Activated T-helper 17 cell treated with anti-CD3 and anti-CD28 coated beads, Interleukin-2, amount 50 U/mL, for 72 hours (primary cell): ENCODE measurements around the gene SBK2. TPM values are rescaled to one million over a fixed set of nuclear protein-coding genes. Genes with fewer than 3 reads are reported as not detected.
"Not testable (repeated sequence)": the region's sequence is repeated elsewhere in the genome, so short reads cannot be mapped to it uniquely, and the experiment has no call there.

ENCODE experiments used
- ATAC-seq: fragments of 150-1000 bp; cut with Tn5 transposase; replicated peaks from 2 replicates; pipeline ENCODE4 v1.10.0; 2021; ENCODE audit warnings: mild to moderate bottlenecking, moderate library complexity
- H3K27ac Mint-ChIP-seq: one replicate; pipeline ENCODE4 v1.8.0; 2022; ENCODE audit warnings: mixed read lengths
- H3K27me3 Mint-ChIP-seq: one replicate; pipeline ENCODE4 v1.8.0; 2022; ENCODE audit warnings: mixed read lengths
- H3K36me3 Mint-ChIP-seq: one replicate; pipeline ENCODE4 v1.8.0; 2022; ENCODE audit warnings: low read depth, mild to moderate bottlenecking, mixed read lengths
- H3K4me1 Mint-ChIP-seq: one replicate; pipeline ENCODE4 v1.8.0; 2022; ENCODE audit warnings: mixed read lengths
- H3K4me3 Mint-ChIP-seq: one replicate; pipeline ENCODE4 v1.8.0; 2022; ENCODE audit warnings: mild to moderate bottlenecking, mixed read lengths
- H3K9me3 Mint-ChIP-seq: one replicate; pipeline ENCODE4 v1.8.0; 2022; ENCODE audit warnings: mixed read lengths
- total RNA-seq, 2 donors: library from RNA; stranded (reverse); gene quantifications; one replicate each; pipeline ENCODE4 v1.2.3, GENCODE V29; 2022

Gene SBK2
- total RNA-seq, 2 donors from 2014 or later, result not detected

DNA sequence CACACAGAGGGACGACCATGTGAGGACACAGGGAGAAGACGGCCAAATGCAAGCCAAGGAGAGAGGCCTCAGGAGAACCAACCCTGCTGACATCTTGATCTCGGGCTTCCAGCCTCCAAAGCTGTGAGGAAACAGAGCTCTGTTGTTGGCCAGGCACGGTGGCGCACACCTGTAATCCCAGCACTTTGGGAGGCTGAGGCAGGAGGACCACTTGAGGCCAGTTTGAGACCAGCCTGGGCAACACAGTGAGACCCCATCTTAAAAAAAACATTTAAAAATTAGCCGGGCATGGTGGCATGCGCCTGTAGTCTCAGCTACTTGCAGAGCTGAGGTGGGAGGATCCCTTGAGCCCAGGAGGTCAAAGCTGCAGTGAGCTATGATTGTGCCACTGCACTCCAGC, 2.7 kb downstream of the SBK2 start:
- H3K4me3 Mint-ChIP-seq, H3K4me1 Mint-ChIP-seq, H3K27me3 Mint-ChIP-seq, H3K9me3 Mint-ChIP-seq, H3K27ac Mint-ChIP-seq, ATAC-seq, H3K36me3 Mint-ChIP-seq: not testable (repeated sequence)

DNA sequence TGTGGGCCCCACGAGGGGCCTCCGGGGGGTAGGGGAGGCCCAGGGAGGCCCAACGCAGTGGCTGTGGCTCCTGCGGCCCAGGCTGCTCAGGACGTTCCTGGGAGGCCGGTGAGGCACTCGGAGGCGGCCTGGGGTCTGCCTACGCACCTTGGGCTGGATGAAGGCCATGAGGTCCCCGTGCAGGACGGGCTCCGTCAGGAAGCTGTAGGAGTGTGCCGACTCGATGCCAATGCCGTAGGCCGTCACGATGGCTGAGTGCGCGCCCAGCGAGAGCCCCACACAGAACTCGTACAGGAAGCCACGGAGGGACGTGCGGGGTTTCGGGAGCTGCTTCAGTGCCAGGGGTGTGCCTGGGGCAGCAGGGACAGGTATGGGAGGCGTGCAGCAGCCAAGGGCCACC, 5.9 kb downstream of the SBK2 start:
- Mint-ChIP-seq H3K4me1 (no peaks in the 10 kb centered on the region), H3K36me3 (no peaks in the 10 kb centered on the region), H3K9me3 (no peaks in the 10 kb centered on the region), H3K27me3 (no peaks in the 10 kb centered on the region), H3K27ac (no peak overlapping the region), H3K4me3 (no peak overlapping the region)
- no peak for ATAC-seq

DNA sequence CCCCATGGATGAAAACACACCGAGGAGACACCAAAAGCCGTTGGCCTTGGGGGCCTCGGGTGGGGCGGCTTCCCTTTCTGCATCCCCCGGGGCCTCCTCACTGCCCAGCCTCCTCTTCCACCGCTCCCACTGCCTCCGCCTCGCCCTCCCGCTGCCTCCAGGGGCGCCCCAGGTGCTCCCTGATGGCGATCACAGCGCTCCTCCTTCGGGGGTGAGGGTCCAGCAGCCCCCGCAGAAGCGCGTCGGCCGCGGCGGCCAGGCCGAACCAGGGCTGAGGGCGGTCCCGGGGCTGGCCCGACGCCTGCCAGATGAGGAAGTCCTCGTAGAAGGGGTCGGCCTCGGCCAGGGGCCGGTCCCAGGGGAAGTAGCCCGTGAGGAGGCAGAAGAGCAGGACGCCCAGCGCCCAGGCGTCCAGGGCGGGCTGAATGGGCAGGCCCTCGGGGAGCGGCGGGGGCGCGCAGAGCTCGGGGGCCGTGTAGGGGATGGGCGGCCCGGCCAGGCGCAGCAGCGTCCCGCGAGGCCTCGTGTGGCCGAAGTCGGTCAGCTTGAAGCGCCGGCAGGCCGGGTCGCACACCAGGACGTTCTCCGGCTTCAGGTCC, 7.2 kb downstream of the SBK2 start:
- no peak for ATAC-seq
- H3K4me3 Mint-ChIP-seq, result no peak overlapping the region
- no peaks in the 10 kb centered on the region for H3K9me3 Mint-ChIP-seq
- H3K27me3 Mint-ChIP-seq, result no peaks in the 10 kb centered on the region
- H3K36me3 Mint-ChIP-seq, result no peaks in the 10 kb centered on the region
- H3K27ac Mint-ChIP-seq, result no peak overlapping the region
- H3K4me1 Mint-ChIP-seq, result no peaks in the 10 kb centered on the region

DNA sequence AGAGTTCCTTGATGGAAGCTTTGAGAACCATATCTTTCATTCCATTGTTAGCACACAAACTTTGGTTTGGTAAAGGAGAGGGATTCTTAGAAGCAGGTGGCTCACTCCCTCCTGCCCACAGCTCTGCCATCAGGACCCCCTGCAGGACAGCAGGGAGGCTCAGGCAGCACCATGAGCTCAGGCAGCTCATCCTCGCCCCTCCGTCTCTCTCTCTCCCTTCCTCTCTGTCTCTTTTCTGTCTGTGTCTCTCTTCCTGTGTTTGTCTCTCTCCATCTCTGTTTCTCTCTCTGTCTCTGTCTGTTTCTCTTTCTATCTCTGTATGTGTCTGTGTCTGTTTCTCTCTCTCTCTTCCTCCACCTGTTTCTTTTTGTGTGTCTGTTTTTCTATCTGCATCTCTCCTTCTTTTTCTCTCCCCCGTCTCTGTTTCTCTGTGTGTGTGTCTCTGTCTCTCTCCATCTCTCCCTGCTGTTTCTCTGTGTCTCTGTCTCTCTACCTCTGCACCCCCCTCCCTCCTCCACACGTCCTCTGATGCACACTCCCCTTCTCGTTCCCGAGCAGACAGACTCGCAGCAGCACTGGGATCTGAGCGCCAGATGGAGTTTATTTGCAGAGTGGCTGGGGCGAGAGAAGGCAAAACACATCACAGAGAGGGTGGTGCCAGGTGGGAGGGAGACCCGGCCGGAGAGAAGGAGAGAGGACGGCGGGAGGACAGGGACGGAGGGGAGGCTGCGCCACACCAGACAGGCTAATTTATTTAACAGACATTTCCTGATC, 8.7 kb downstream of the SBK2 start:
- peaks cover 3% of the 10 kb centered on the region for H3K27me3 Mint-ChIP-seq
- no peak overlapping the region for H3K27ac Mint-ChIP-seq
- no peak for ATAC-seq
- no peaks in the 10 kb centered on the region for H3K4me1 Mint-ChIP-seq
- H3K4me3 Mint-ChIP-seq, result no peak overlapping the region
- H3K9me3 Mint-ChIP-seq, result no peaks in the 10 kb centered on the region
- H3K36me3 Mint-ChIP-seq, result no peaks in the 10 kb centered on the region

DNA sequence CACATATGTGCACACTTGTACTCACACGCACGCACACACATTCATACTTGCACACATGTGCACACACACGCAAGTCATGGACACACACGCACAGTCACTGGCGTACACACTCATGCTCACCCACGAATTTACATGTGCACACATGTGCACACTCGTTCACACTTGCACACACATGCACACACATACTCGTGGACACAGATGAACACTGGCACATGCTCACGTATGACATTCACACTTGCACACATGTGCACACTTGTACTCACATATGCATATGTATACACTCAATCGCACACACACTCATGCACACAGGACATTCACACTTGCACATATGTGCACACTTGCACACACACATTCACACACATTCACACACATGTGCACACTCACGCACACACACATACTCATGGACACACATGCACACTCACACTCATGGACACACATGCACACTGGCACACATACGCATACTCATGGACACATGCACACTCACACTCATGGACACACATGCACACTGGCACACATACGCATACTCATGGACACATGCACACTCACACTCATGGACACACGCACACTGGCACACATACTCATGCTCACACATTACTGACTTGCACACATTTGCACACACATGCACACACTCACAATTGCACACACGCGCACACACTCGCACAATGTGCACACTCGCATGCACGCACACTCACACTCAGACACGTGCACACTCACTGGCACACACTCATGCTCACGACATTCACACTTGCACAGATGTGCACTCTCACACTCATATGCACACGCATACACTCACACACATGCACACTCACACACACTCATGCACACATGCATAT, 9.5 kb downstream of the SBK2 start:
- ATAC-seq, result no peak
- H3K4me1 Mint-ChIP-seq, result no peaks in the 10 kb centered on the region
- no peaks in the 10 kb centered on the region for H3K36me3 Mint-ChIP-seq
- no peak overlapping the region for H3K27ac Mint-ChIP-seq
- H3K4me3 Mint-ChIP-seq, result no peak overlapping the region
- peaks cover 3% of the 10 kb centered on the region for H3K27me3 Mint-ChIP-seq
- H3K9me3 Mint-ChIP-seq, result no peaks in the 10 kb centered on the region

DNA sequence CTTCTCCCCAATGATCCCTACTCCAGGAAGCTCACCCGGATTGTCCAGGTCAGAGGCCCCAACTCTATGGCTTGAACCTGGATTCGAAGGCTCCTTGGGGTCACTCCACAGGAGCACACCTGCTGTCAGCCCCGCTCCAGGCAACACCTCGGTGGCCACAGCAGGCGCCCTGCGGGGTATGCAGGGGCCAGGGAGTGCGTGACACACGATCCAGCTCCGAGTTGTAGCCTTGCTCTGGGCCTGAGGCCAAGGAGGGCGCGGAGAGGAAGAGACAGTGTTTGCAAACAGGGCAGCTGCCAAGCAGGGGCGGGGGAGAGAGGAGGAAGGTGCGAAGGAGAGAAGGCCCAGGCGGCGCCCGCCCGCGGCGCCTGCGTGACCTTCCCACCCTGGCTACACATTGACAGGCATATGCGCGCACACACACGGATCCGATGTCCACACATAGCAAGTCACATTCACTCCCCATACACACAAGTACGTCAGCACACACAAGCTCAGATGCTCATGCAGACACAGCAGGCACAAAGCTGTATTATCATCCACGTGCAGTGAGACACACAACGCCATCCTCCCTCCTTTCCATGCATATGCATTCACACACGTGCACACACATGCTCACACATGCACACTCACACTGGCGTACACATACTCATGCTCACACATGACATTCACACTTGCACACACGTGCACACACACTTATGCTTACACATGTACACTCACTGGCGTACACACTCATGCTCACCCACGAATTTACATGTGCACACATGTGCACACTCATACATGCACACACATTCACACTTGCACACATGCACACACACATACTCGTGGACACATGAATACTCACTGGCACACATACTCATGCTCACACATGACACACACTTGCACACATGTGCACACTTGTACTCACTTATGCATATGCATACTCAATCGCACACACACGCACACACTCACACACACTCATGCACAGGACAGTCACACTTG, 10.4 kb downstream of the SBK2 start:
- Mint-ChIP-seq H3K27me3 (peaks cover 3% of the 10 kb centered on the region), H3K4me1 (no peaks in the 10 kb centered on the region), H3K27ac (no peak overlapping the region), H3K36me3 (no peaks in the 10 kb centered on the region), H3K9me3 (no peaks in the 10 kb centered on the region), H3K4me3 (no peak overlapping the region)
- ATAC-seq, result no peak

DNA sequence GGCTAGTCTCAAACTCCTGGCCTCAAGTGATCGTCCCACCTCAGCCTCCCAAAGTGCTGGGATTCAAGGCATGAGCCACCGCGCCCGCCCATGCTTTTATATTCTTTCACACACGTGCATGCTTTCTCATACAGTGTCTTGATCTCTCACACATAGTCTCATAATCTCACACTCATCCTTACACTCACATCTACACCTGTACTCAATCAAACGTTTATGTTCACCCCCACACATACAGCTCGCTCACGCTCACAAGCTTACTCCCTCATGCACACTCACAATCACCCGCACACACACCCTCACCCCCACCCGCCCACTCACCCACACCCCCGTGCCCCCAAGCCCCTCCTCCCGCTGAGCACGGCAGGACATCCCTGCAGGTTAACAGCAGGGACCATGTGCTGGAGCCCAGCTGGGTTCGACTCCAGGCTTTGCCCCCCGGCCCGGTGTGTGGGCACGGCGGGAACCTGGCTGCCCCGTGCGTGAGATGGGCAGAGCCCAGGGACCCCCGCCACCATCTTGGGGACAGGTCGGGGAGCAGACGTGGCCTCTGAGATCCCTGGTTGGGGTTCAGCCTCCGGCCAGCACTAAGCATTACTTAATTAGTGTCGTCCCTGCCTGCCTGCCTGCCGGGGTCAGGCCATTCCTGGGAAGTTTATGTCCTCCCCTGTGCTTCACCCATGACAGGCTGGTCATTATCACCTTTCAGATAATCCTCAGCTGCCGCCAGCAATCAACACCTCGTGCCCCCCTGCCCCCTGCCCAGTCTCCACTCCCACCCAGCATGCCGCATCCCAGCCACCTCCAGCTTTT, 11.4 kb downstream of the SBK2 start:
- Mint-ChIP-seq H3K27ac (no peak overlapping the region), H3K9me3 (no peaks in the 10 kb centered on the region), H3K27me3 (peaks cover 3% of the 10 kb centered on the region), H3K4me3 (no peak overlapping the region), H3K36me3 (no peaks in the 10 kb centered on the region), H3K4me1 (no peaks in the 10 kb centered on the region)
- ATAC-seq, result no peak

DNA sequence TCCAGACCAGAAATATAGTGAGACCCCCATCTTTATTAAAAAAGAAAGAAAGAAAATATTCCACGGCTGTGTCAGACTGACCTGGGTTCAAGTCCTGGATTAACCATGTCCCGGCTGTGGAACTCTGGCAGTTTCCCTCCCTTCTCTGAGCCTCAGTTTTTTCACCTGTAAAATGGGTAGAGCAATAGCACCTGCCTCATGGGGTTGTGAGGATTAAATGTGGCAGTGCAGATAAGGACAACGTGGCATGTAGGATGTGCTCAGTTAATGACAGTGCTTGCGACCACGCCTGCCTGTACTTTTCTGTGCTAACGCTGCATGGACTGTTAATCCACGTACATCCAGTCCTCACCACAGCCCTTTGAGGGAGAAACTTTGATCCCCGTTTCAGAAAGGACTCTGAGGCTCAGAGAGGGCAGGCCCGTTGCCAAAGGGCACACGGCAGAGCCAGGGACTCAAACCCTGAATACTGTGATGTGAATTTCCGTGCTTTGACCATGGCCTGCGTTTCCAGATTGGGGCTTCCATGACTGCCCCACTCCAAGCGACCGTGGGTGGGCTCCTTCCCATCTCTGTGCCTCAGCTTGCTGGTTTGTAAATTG, 16.1 kb downstream of the SBK2 start:
- Mint-ChIP-seq H3K27me3 (peaks cover 3% of the 10 kb centered on the region), H3K4me3 (no peak overlapping the region), H3K9me3 (no peaks in the 10 kb centered on the region), H3K36me3 (no peaks in the 10 kb centered on the region), H3K27ac (no peak overlapping the region), H3K4me1 (no peaks in the 10 kb centered on the region)
- ATAC-seq, result no peak

DNA sequence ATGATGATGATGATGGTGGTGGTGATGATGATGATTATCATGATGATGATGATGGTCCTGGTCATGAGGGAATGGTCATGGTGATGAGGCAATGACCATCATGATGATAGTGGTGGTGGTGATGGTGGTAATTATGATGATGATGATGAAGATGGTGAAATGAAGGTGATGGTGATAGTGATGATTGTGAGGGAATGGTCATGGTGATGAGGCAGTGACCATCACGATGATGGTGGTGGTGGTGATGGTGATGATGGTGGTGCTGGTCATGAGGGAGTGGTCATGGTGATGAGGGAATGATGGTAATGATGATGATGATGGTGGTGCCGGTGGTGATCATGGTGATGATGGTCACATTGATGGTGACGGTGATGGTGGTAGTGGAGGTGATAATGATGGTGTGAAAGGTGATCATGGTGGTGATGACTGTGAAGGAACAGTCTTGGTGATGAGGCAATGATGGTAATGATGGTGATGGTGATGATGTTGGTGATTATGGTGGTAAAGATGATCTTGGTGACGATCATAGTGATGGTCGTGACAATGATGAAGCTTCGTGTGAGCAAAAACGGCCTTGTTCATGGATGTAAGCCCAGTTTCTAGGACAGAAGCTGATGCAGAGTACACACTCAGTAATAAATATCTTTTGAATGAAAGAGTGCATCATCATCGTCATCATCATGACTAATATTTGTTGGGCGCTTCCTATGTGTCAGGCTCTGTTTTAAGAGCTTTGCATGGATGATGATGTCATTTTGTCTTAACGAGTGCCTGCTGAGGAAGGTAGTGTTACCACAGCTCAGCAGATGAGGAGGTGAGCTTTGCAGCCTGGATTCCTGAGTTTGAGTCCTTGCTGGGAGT, 17.3 kb downstream of the SBK2 start:
- no peaks in the 10 kb centered on the region for H3K9me3 Mint-ChIP-seq
- H3K4me1 Mint-ChIP-seq, result no peaks in the 10 kb centered on the region
- no peak overlapping the region for H3K4me3 Mint-ChIP-seq
- H3K27me3 Mint-ChIP-seq, result peaks cover 3% of the 10 kb centered on the region
- ATAC-seq, result no peak
- no peak overlapping the region for H3K27ac Mint-ChIP-seq
- no peaks in the 10 kb centered on the region for H3K36me3 Mint-ChIP-seq

DNA sequence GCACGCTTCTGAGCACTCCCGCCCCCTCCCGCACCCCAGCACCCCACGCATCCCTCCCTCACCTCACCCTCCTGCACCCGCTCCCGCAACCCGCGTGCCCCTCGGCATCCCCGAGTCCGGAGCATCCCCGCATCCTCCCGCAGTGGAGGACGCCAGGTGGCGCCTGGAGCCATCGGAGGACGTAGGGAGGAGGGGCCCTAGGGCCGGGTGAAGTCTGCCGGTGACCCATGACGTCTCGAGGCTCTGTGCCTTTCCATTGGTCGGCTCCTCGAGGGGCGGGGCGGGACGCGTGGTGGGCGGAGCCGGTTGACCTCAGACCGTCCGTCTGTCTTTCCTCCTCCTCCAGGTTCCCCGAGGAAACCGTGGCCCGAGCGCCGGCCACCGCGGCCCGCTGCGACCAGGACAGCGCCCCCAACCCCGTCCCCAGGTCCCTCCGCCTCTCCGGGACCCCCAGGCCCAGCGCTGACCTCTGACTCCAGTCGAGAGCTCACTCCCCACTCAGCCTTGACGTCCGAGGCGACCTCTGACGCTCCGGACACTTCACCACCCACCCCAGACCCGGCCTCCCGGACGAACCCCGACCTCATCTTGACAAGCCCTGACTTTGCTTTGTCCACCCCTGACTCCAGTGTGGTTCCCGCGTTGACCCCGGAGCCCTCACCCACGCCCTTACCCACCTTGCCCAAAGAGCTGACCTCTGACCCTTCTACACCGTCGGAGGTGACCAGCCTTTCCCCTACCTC, 19.9 kb downstream of the SBK2 start:
- Mint-ChIP-seq H3K27ac (no peak overlapping the region), H3K4me3 (peak overlapping the region; percentile 63), H3K27me3 (peaks cover 5% of the 10 kb centered on the region), H3K36me3 (no peaks in the 10 kb centered on the region), H3K9me3 (no peaks in the 10 kb centered on the region), H3K4me1 (no peaks in the 10 kb centered on the region)
- ATAC-seq, result peak; percentile 100

DNA sequence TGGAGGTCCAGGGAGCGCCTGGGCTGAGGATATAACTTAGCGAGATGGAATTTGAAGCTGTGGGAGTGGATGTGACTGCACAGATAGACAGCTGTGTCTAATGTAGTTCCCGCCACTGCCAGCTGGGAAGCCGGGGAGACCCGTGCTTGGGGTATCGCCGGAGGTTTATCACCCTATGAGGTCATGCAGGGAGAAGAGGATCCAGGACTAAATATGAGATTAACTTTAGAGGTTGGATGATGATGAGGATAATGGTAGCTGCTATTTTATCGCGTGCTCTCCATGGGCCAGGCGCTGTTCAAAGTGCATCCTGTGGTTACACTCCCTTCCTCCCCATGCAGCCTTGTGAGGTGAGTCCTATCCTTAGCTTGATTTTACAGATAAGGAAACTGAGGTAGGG, 28.8 kb downstream of the SBK2 start:
- H3K4me3 Mint-ChIP-seq, result no peak overlapping the region
- H3K27ac Mint-ChIP-seq, result no peak overlapping the region
- H3K36me3 Mint-ChIP-seq, result peaks cover 4% of the 10 kb centered on the region
- H3K9me3 Mint-ChIP-seq, result no peaks in the 10 kb centered on the region
- no peak for ATAC-seq
- peaks cover 6% of the 10 kb centered on the region for H3K4me1 Mint-ChIP-seq
- peaks cover 20% of the 10 kb centered on the region for H3K27me3 Mint-ChIP-seq

DNA sequence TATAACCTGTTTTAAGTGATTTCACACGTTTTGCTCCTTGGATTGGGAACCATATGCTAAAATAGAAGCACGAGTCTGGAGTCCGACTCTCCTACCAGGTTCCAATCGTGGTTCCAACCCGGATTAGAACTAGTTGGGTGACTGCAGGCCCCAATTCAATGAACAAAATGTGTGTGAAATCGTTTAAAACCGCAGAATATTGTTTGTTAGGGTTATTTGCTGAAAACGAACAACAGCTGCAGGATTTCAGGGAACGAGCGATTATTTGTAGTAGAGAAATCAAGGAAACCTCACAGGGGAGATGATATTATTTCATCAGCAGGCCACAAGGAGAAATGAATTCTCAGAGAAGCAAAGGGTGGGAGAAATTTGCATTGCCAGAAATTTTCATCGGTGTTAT, 32.0 kb downstream of the SBK2 start:
- H3K27me3 Mint-ChIP-seq, result peaks cover 11% of the 10 kb centered on the region
- H3K4me1 Mint-ChIP-seq, result peaks cover 15% of the 10 kb centered on the region
- H3K4me3 Mint-ChIP-seq, result no peak overlapping the region
- no peak overlapping the region for H3K27ac Mint-ChIP-seq
- H3K36me3 Mint-ChIP-seq, result peaks cover 4% of the 10 kb centered on the region
- ATAC-seq, result no peak
- H3K9me3 Mint-ChIP-seq, result no peaks in the 10 kb centered on the region
